CD4-positive, alpha-beta memory T cell (primary cell): ENCODE data around the gene TAF6. TPM values are rescaled to one million over a fixed set of nuclear protein-coding genes. Genes with fewer than 3 reads are reported as not detected.

Experiments used
- CTCF ChIA-PET: fragments of 350-600 bp; sonication (Branson Sonifier 250); formaldehyde crosslinking; loops from one replicate; lab custom pipeline; 2021; ENCODE audit warnings: inconsistent platforms; ENCODE audit not compliant: partially characterized antibody; lab: Charles Lee
- POLR2A ChIA-PET: fragments of 350-600 bp; sonication (Branson Sonifier 250); formaldehyde crosslinking; loops from one replicate; lab custom pipeline; 2021; ENCODE audit not compliant: partially characterized antibody; lab: Charles Lee
- DNase-seq, 5 donors: peaks; one replicate each; pipeline versions ENCODE4 v3.0.0 to v3.0.0-alpha.2; 2020 to 2022; ENCODE audit warnings: mixed read lengths in 1 of 5
- H3K27ac ChIP-seq: one replicate; pipeline ENCODE4 v1.7.0; 2013; ENCODE audit warnings: low read depth, low read length
- H3K27me3 ChIP-seq: 2 replicates; pipeline ENCODE4 v1.7.0; 2013; ENCODE audit warnings: mild to moderate bottlenecking, low read length, moderate library complexity; ENCODE audit not compliant: insufficient read depth
- H3K36me3 ChIP-seq: 2 replicates; pipeline ENCODE4 v1.7.0; 2013; ENCODE audit warnings: mild to moderate bottlenecking, low read length, moderate library complexity; ENCODE audit not compliant: insufficient read depth
- H3K4me1 ChIP-seq: 2 replicates; pipeline ENCODE4 v1.7.0; 2013; ENCODE audit warnings: mild to moderate bottlenecking, low read length, moderate library complexity; ENCODE audit not compliant: insufficient read depth
- H3K4me3 ChIP-seq, 2 donors: one replicate each; pipeline ENCODE4 v1.7.0; 2013; ENCODE audit warnings: low read length in 2 of 2, mild to moderate bottlenecking in 1 of 2
- H3K9me3 ChIP-seq, 2 donors: one replicate each; pipeline ENCODE4 v1.7.0; 2013; ENCODE audit warnings: low read length in 2 of 2, control low read depth in 1 of 2; ENCODE audit not compliant: control insufficient read depth in 1 of 2
- H3K27ac Mint-ChIP-seq, 7 donors: one replicate each; pipeline ENCODE4 v1.8.0; 2020 to 2021; ENCODE audit warnings: mixed read lengths in 7 of 7, mild to moderate bottlenecking in 6 of 7, inconsistent platforms in 3 of 7, moderate library complexity in 3 of 7
- H3K27me3 Mint-ChIP-seq, 2 donors: one replicate each; pipeline ENCODE4 v1.8.0; 2020 to 2021; ENCODE audit warnings: mixed read lengths in 2 of 2
- H3K36me3 Mint-ChIP-seq, 2 donors: one replicate each; pipeline ENCODE4 v1.8.0; 2020 to 2021; ENCODE audit warnings: mixed read lengths in 2 of 2, inconsistent platforms in 1 of 2, mild to moderate bottlenecking in 1 of 2
- H3K4me1 Mint-ChIP-seq, 4 donors: one replicate each; pipeline ENCODE4 v1.8.0; 2020 to 2021; ENCODE audit warnings: mixed read lengths in 4 of 4, mild to moderate bottlenecking in 1 of 4
- H3K4me3 Mint-ChIP-seq, 8 donors: one replicate each; pipeline ENCODE4 v1.8.0; 2020 to 2021; ENCODE audit warnings: mixed read lengths in 8 of 8, mild to moderate bottlenecking in 7 of 8, moderate library complexity in 6 of 8, inconsistent platforms in 3 of 8
- H3K9me3 Mint-ChIP-seq, 8 donors: one replicate each; pipeline ENCODE4 v1.8.0; 2020 to 2021; ENCODE audit warnings: mixed read lengths in 8 of 8, mild to moderate bottlenecking in 5 of 8, inconsistent platforms in 3 of 8, moderate library complexity in 1 of 8
- intact Hi-C: fragments of 100-400 bp; cut with micrococcal nuclease; formaldehyde crosslinking; loops from one replicate; pipeline ENCODE4 v1.15.1; 2023
- polyA plus RNA-seq, 2 donors: library from polyadenylated mRNA; unstranded; fragments of 300-500 nt; fragmentation: Illumina TruSeq; gene quantifications; one replicate each; pipeline ENCODE4 v1.2.3, GENCODE V29; 2021
- total RNA-seq, 2 experiments: library from RNA; stranded (reverse); gene quantifications; one replicate each; pipeline ENCODE4 v1.2.3, GENCODE V29; 2021

The TAF6 gene
- total and polyA plus RNA-seq, 4 experiments from 2014 or later, result 25.3 to 62.2 (median 48.4) TPM

DNA sequence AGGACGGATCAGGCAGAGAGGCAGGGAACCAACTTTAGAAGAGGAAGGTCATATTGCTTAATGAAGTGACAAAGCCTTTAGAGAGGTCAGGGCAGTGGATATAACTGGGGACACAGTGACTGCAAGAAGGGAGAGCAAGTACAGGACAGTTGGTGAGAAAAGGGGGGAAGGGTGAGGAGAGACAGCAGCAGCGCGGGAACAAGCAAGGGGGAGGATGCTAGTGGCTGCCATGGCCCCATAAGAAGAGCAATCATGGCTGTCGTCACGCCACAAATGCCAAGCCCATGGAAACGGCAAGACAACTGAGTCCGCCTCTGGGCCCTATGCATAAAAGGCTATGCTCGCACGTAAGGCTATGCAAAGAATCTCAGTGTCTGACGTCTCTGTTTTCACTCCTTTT is 46.7 kb downstream of the TAF6 start:
- Histone ChIP-seq H3K36me3 (peaks cover 61% of the 10 kb centered on the region), H3K4me3 (no peak overlapping the region), H3K9me3 (peaks cover 10 to 22% of the 10 kb centered on the region in 2 donors), H3K27me3 (no peaks in the 10 kb centered on the region), H3K4me1 (no peaks in the 10 kb centered on the region), H3K27ac (no peak overlapping the region)
- Mint-ChIP-seq H3K4me1 (peaks cover 4% of the 10 kb centered on the region in 4 donors), H3K4me3 (no peak overlapping the region), H3K9me3 (peaks cover 0 to 31% (median 28%) of the 10 kb centered on the region in 8 donors), H3K27ac (no peak overlapping the region), H3K27me3 (no peaks in the 10 kb centered on the region), H3K36me3 (peaks cover 72 to 79% of the 10 kb centered on the region in 2 donors)
- ChIA-PET CTCF (no interaction called here), POLR2A (interaction anchor here (0.8 kb wide), 1 partner anchor 28 kb away, joined by 3 read pairs; no protein-coding TSS in a partner anchor)
- no peak for DNase-seq
- intact Hi-C loops, result no loop called here

DNA sequence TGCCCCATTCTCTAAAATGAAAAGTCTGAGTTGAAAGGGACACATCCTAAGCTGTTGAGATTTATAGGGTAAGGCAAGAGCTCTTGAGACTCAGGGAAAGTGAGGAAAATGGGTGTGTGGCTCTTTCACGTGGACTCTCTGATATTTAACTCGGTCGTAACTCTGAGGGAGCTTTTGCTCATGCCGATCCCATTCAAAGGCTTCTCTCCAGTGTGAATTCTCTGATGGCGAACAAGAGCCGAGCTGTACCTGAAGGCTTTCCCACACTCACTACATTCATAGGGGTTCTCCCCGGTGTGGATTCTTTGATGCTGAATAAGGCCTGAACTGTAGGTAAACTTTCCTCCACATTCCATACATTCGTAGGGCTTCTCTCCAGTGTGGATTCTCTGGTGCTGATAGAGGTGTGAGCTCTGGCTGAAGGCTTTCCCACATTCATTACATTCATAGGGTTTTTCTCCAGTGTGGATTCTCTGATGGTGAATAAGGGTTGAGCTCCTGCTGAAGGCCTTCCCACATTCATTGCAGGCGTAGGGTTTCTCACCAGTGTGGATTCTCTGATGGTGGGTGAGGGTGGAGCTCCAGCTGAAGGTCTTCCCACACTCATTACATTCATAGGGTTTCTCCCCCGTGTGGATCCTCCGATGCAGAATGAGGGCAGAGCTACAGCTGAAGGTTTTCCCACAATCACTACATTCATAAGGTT is 48.0 kb downstream of the TAF6 start:
- Mint-ChIP-seq H3K27ac (no peak overlapping the region), H3K4me3 (no peak overlapping the region), H3K4me1 (peaks cover 0 to 2% (median 0%) of the 10 kb centered on the region in 4 donors), H3K9me3 (peaks cover 0 to 31% (median 28%) of the 10 kb centered on the region in 8 donors), H3K27me3 (no peaks in the 10 kb centered on the region), H3K36me3 (peaks cover 61 to 73% of the 10 kb centered on the region in 2 donors)
- no peak for DNase-seq
- Histone ChIP-seq H3K36me3 (peaks cover 50% of the 10 kb centered on the region), H3K27ac (no peak overlapping the region), H3K4me3 (no peak overlapping the region), H3K4me1 (no peaks in the 10 kb centered on the region), H3K27me3 (no peaks in the 10 kb centered on the region), H3K9me3 (peaks cover 10 to 22% of the 10 kb centered on the region in 2 donors)
- ChIA-PET CTCF (interaction anchor here (0.6 to 1.4 kb wide), 6 partner anchors 15 to 379 kb away, joined by 3 read pairs; partner anchors contain the start of gene GJC3), POLR2A (interaction anchor here (1.0 to 1.6 kb wide), 2 partner anchors 9 to 21 kb away, joined by 3 to 4 read pairs; partner anchors contain the start of gene ZSCAN21)
- intact Hi-C loops, result no loop called here

DNA sequence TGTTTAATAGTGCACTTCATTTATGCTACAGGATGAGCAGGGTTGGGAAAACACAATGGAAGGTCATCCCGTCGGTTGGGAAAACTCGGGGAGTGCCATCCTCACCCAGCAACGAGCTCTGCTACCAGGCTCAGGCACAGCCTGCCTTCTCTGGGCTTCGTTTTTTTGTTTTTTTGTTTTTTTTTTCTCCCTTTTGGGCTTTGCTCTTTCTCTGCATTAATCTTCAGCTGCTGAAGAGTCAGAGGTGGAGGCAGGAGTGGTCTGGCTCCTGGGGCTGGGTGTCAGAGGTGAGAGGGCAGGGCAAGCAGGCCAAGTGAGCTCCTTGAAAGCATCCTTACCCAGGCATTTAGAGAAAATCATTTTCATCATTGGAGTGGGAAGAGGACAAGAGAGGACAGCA is 49.2 kb downstream of the TAF6 start:
- Mint-ChIP-seq H3K4me3 (no peak overlapping the region), H3K27me3 (no peaks in the 10 kb centered on the region), H3K27ac (no peak overlapping the region), H3K9me3 (peaks cover 0 to 31% (median 28%) of the 10 kb centered on the region in 8 donors), H3K4me1 (peaks cover 0 to 2% (median 0%) of the 10 kb centered on the region in 4 donors), H3K36me3 (peaks cover 58 to 62% of the 10 kb centered on the region in 2 donors)
- Histone ChIP-seq H3K27me3 (no peaks in the 10 kb centered on the region), H3K36me3 (peaks cover 38% of the 10 kb centered on the region), H3K27ac (no peak overlapping the region), H3K4me3 (no peak overlapping the region), H3K4me1 (no peaks in the 10 kb centered on the region), H3K9me3 (peaks cover 10 to 22% of the 10 kb centered on the region in 2 donors)
- DNase-seq, result no peak
- intact Hi-C loops, result no loop called here
- CTCF ChIA-PET, result interaction anchor here (0.7 to 1.4 kb wide), 4 partner anchors 80 to 156 kb away, joined by 3 read pairs; partner anchors contain the start of gene GJC3
- POLR2A ChIA-PET, result interaction anchor here (1.6 kb wide), 1 partner anchor 20 kb away, joined by 4 read pairs; the partner anchor contains the start of gene ZSCAN21

DNA sequence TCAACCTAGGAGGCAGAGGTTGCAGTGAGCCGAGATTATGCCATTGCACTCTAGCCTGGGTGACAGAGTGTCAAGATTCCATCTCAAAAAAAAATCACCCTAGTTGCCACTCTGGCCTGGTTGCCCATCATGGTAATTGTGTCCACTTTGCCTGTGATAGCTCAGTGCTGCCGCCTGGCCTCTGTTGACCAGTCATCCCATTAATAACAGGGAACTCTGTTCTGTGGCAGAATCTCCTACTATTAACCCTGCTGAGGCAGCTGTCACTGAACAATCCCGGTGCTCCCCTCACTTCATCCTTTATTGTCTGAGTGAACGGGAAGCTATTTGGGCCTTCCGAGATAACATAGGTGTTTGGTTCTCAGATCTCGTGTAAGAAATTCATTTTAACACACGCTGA is 52.2 kb downstream of the TAF6 start:
- Mint-ChIP-seq H3K27ac (no peak overlapping the region), H3K4me3 (no peak overlapping the region), H3K36me3 (peaks cover 40 to 52% of the 10 kb centered on the region in 2 donors), H3K4me1 (peaks cover 0 to 2% (median 0%) of the 10 kb centered on the region in 4 donors), H3K27me3 (no peaks in the 10 kb centered on the region), H3K9me3 (peaks cover 0 to 21% (median 18%) of the 10 kb centered on the region in 8 donors)
- DNase-seq, result no peak
- Histone ChIP-seq H3K36me3 (peaks cover 22% of the 10 kb centered on the region), H3K4me1 (no peaks in the 10 kb centered on the region), H3K4me3 (no peak overlapping the region), H3K9me3 (peaks cover 10 to 19% of the 10 kb centered on the region in 2 donors), H3K27ac (no peak overlapping the region), H3K27me3 (no peaks in the 10 kb centered on the region)
- ChIA-PET POLR2A (interaction anchor here (0.6 to 1.5 kb wide), 3 partner anchors 21 to 99 kb away, joined by 3 to 5 read pairs (median 5); partner anchors contain the start of gene ZKSCAN1), CTCF (interaction anchor here (1.6 kb wide), 1 partner anchor 75 kb away, joined by 4 read pairs; no protein-coding TSS in a partner anchor)
- intact Hi-C loops, result no loop called here

DNA sequence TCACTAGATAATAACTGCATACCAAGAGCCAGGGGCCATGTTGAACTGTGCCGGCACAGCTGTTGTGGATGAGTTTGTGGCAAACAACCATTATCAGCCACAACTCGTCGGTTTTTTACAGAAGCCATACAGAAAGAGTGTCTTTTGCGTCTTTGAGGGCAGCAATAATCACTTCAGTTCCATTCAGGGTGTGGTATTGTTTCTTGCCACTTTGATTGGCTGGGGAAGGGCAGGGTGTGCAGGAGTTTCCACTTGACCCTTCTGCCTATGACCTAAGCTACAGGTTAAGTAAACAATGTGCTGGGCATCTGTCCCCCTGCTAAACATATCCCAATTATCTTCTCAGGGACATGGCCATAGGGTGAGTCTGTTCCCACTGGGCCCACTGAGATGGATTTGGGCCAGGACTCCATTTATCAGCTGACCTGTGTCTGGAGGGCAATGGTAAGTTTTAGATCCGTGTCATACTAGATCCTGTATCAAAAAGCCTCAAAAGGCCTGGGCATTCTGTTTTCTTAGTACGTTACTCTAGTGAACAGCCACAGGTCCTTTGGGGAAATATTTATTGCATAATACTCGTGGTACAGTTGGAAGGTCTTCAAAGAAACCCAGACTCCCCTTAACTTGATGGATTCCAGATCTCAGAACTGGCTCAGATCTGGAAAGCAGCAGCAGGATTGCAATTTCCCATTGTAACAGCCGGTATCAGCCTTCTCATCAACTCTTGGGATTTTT is 53.5 kb downstream of the TAF6 start:
- no peak overlapping the region for H3K4me3 Mint-ChIP-seq
- peaks cover 0 to 8% (median 5%) of the 10 kb centered on the region in 8 donors for H3K9me3 Mint-ChIP-seq
- Histone ChIP-seq H3K27ac (no peak overlapping the region), H3K27me3 (no peaks in the 10 kb centered on the region), H3K4me3 (no peak overlapping the region), H3K36me3 (peaks cover 17% of the 10 kb centered on the region), H3K4me1 (no peaks in the 10 kb centered on the region), H3K9me3 (peaks cover 6 to 7% of the 10 kb centered on the region in 2 donors)
- H3K36me3 Mint-ChIP-seq, result peaks cover 27 to 44% of the 10 kb centered on the region in 2 donors
- POLR2A ChIA-PET, result interaction anchor here (0.6 to 1.2 kb wide), 2 partner anchors 10 to 43 kb away, joined by 3 to 5 read pairs; no protein-coding TSS in a partner anchor
- no peak for DNase-seq
- H3K27me3 Mint-ChIP-seq, result no peaks in the 10 kb centered on the region
- peaks cover 0 to 2% (median 0%) of the 10 kb centered on the region in 4 donors for H3K4me1 Mint-ChIP-seq
- CTCF ChIA-PET, result interaction anchor here (1.0 kb wide), 1 partner anchor 342 kb away, joined by 3 read pairs; no protein-coding TSS in a partner anchor
- no peak overlapping the region for H3K27ac Mint-ChIP-seq
- intact Hi-C loops, result no loop called here

DNA sequence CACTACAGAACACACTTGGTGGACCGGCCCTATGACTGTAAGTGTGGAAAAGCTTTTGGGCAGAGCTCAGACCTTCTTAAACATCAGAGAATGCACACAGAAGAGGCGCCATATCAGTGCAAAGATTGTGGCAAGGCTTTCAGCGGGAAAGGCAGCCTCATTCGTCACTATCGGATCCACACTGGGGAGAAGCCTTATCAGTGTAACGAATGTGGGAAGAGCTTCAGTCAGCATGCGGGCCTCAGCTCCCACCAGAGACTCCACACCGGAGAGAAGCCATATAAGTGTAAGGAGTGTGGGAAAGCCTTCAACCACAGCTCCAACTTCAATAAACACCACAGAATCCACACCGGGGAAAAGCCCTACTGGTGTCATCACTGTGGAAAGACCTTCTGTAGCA is 55.0 kb downstream of the TAF6 start:
- Histone ChIP-seq H3K27me3 (no peaks in the 10 kb centered on the region), H3K9me3 (no peaks in the 10 kb centered on the region), H3K4me3 (no peak overlapping the region), H3K36me3 (peaks cover 18% of the 10 kb centered on the region), H3K27ac (no peak overlapping the region), H3K4me1 (no peaks in the 10 kb centered on the region)
- Mint-ChIP-seq H3K27ac (no peak overlapping the region), H3K4me3 (no peak overlapping the region), H3K9me3 (peaks cover 0 to 1% (median 0%) of the 10 kb centered on the region in 8 donors), H3K4me1 (peaks cover 0 to 4% (median under 1%) of the 10 kb centered on the region in 4 donors), H3K36me3 (peaks cover 22 to 40% of the 10 kb centered on the region in 2 donors), H3K27me3 (no peaks in the 10 kb centered on the region)
- ChIA-PET POLR2A (interaction anchor here (1.8 kb wide), 1 partner anchor 14 kb away, joined by 6 read pairs; the partner anchor contains the start of gene ZSCAN21), CTCF (interaction anchor here (0.7 to 1.5 kb wide), 3 partner anchors 84 to 135 kb away, joined by 3 read pairs; partner anchors contain the start of gene GJC3)
- intact Hi-C loops, result no loop called here
- DNase-seq, result no peak
